Activated gamma-delta T cell treated with anti-CD3 and anti-CD28 coated beads, Interleukin-2, amount 50 U/mL, for 16 hours (primary cell): ENCODE measurements around the gene NPHS2.

Experiments used
- DNase-seq: peaks from one replicate; pipeline ENCODE4 v3.0.0-alpha.2; 2020; ENCODE audit warnings: low read depth

The NPHS2 gene

GRCh38 chr1:179575497-179576314 is at the start of gene NPHS2:
Gene NPHS2, minus strand, starts transcription at chr1:179575948. Its CDS starts 84 bp downstream, at chr1:179575864.
- no peak for DNase-seq

- no peak for DNase-seq
These were observed 36.6 kb upstream of the NPHS2 start for GRCh38 chr1:179612361-179612760.

- no peak for DNase-seq
These were observed 25.3 kb upstream of the NPHS2 start for GRCh38 chr1:179601093-179601492.

GRCh38 chr1:179599623-179600249 is 24.0 kb upstream of the NPHS2 start:
- DNase-seq, result no peak

GRCh38 chr1:179598631-179599030 is 22.9 kb upstream of the NPHS2 start:
- DNase-seq, result no peak

GRCh38 chr1:179591592-179592580 is 16.1 kb upstream of the NPHS2 start, which contains the start of gene TDRD5:
Gene TDRD5, plus strand, starts transcription at chr1:179591832. Its CDS starts 784 bp downstream, at chr1:179592616.
- no peak for DNase-seq

GRCh38 chr1:179591253-179591591 is 15.5 kb upstream of the NPHS2 start:
- DNase-seq, result no peak

GRCh38 chr1:179590671-179591070 is 14.9 kb upstream of the NPHS2 start:
- DNase-seq, result no peak

- DNase-seq, result no peak
These were observed 13.8 kb upstream of the NPHS2 start for GRCh38 chr1:179589509-179589908.

GRCh38 chr1:179588425-179589024 is 12.8 kb upstream of the NPHS2 start:
- DNase-seq, result no peak

GRCh38 chr1:179587336-179587735 is 11.6 kb upstream of the NPHS2 start:
- DNase-seq, result no peak

GRCh38 chr1:179586107-179586823 is 10.5 kb upstream of the NPHS2 start:
- no peak for DNase-seq

GRCh38 chr1:179583771-179584320 is 8.1 kb upstream of the NPHS2 start:
- DNase-seq, result no peak

GRCh38 chr1:179576509-179576908 is 761 bp upstream of the NPHS2 start:
- no peak for DNase-seq

GRCh38 chr1:179558078-179558477 is 17.7 kb downstream of the NPHS2 start:
- no peak for DNase-seq

- DNase-seq, result no peak
These were observed 21.3 kb downstream of the NPHS2 start for GRCh38 chr1:179554427-179554826.

- no peak for DNase-seq
These were observed 24.7 kb downstream of the NPHS2 start for GRCh38 chr1:179550746-179551682.

- DNase-seq, result no peak
These were observed 26.4 kb downstream of the NPHS2 start for GRCh38 chr1:179549368-179549700.

GRCh38 chr1:179548666-179549367 is 26.9 kb downstream of the NPHS2 start:
- DNase-seq, result no peak
